ENCODE results near the gene TEX38. TPM values are rescaled to one million over a fixed set of nuclear protein-coding genes. Genes with fewer than 3 reads are reported as not detected.

The TEX38 gene
- total RNA-seq, 1 experiment from 2014 or later: not detected

DNA sequence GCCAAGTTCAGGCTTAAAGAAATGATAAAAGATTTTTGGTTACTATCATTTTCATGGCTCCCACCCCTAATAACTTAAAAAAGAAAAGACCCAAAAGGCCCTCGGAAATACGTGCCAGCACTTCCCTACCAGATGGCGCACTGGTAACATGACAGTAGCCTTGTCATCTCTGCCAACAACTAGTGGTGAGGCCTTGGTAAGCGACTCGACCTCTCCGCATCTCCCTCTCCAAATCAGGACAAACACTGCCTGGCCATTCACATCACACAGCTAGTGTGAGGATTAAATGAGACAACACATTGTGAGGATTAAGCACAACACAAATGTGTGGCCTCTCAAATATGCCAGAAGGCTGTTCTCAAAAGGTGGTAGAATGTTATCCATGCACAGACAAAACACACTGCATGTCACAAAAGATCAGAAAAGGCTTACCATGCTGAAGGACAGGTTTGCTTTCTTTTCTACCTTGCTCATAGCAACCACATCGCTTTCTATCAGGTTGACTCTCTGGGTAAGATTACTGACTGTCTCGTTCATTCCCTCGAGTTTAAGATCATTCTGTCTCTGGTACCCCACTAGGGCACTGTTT lies 16.4 kb downstream of the TEX38 start:
- H3K9me2 ChIP-seq (replicated peaks; ENCODE audit: low read length): no peaks in the 10 kb centered on the region
- H3K27ac ChIP-seq (ENCODE audit: low read length): no peak overlapping the region
- no peak overlapping the region for H2AFZ ChIP-seq (ENCODE audit: low read length)
- no peaks in the 10 kb centered on the region for H4K20me1 ChIP-seq (ENCODE audit: low read length)
- POLR2A ChIA-PET (ENCODE audit: unreplicated experiment): no interaction called here
- intact Hi-C loops (cut with micrococcal nuclease): loop anchor here (5.0 kb wide), 1 partner anchor 39 kb away; no protein-coding TSS in a partner anchor
- H3K79me2 ChIP-seq (ENCODE audit: low read length): no peaks in the 10 kb centered on the region
- H3K9ac ChIP-seq (ENCODE audit: low read length): no peak overlapping the region
- H3K9me3 ChIP-seq (ENCODE audit: low read length): no peaks in the 10 kb centered on the region
- peaks cover 19% of the 10 kb centered on the region for H3K4me1 ChIP-seq (ENCODE audit: insufficient read depth, low read length)
- H3K36me3 ChIP-seq (ENCODE audit: low read depth, low read length): peaks cover 83% of the 10 kb centered on the region
- no peak; the same call in 1 of the 2 replicates for ATAC-seq
- CTCF ChIA-PET: no interaction called here
- peak overlapping the region; percentile 24; the same call in 1 of the 2 replicates for H3K4me2 ChIP-seq (ENCODE audit: low read length)
- TF ChIP-seq EZH2phosphoT487 (IDR thresholded peaks at IDR 0.05; ENCODE audit: borderline replicate concordance, low read length): no peak
- TF ChIP-seq, protein P1, sequence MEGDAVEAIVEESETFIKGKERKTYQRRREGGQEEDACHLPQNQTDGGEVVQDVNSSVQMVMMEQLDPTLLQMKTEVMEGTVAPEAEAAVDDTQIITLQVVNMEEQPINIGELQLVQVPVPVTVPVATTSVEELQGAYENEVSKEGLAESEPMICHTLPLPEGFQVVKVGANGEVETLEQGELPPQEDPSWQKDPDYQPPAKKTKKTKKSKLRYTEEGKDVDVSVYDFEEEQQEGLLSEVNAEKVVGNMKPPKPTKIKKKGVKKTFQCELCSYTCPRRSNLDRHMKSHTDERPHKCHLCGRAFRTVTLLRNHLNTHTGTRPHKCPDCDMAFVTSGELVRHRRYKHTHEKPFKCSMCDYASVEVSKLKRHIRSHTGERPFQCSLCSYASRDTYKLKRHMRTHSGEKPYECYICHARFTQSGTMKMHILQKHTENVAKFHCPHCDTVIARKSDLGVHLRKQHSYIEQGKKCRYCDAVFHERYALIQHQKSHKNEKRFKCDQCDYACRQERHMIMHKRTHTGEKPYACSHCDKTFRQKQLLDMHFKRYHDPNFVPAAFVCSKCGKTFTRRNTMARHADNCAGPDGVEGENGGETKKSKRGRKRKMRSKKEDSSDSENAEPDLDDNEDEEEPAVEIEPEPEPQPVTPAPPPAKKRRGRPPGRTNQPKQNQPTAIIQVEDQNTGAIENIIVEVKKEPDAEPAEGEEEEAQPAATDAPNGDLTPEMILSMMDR (conservative IDR thresholded peaks at IDR 0.05; ENCODE audit: low read depth, low read length): no peak
- no peak for TF ChIP-seq EZH2 (IDR thresholded peaks at IDR 0.05; ENCODE audit: low read length, unreplicated experiment)
- H3F3A ChIP-seq (ENCODE audit: low read length, unreplicated experiment): no peaks in the 10 kb centered on the region
- H3K4me3 ChIP-seq (ENCODE audit: low read length): no peak overlapping the region
- no peaks in the 10 kb centered on the region for H3K27me3 ChIP-seq (ENCODE audit: low read length)
- no TSS peak for BruUV-seq (replicated peaks)
- no peak for DNase-seq

DNA sequence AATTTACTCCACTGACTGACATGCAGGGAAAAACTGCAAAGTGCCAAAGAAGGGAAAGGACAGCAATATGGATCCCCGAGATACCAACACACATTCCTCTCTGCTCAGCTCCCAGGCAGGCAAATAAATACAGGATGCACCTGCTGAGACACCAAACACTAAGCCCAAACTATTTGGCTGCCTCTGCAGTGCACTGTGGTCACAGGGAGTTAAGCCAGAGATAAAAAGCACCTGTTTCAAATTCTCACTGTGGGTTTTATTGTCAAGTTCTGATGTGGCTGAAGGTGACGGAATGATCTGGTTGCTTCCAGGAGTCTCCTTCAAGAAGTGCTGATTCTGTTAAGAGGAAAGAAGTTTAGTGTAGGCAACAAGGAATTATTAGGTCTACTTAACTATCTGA lies 17.7 kb downstream of the TEX38 start:
- POLR2A ChIA-PET (ENCODE audit: unreplicated experiment): no interaction called here
- TF ChIP-seq EZH2phosphoT487 (IDR thresholded peaks at IDR 0.05; ENCODE audit: borderline replicate concordance, low read length): no peak
- TF ChIP-seq, protein P1 (conservative IDR thresholded peaks at IDR 0.05; ENCODE audit: low read depth, low read length): no peak
- TF ChIP-seq EZH2 (IDR thresholded peaks at IDR 0.05; ENCODE audit: low read length, unreplicated experiment): no peak
- Histone ChIP-seq H3K4me1 (ENCODE audit: insufficient read depth, low read length) (peaks cover 19% of the 10 kb centered on the region), H3K9me2 (replicated peaks; ENCODE audit: low read length) (no peaks in the 10 kb centered on the region), H3K27ac (ENCODE audit: low read length) (no peak overlapping the region), H2AFZ (ENCODE audit: low read length) (no peak overlapping the region), H3K27me3 (ENCODE audit: low read length) (no peaks in the 10 kb centered on the region), H3K4me2 (ENCODE audit: low read length) (no peak overlapping the region), H4K20me1 (ENCODE audit: low read length) (no peaks in the 10 kb centered on the region), H3K4me3 (ENCODE audit: low read length) (no peak overlapping the region), H3K9ac (ENCODE audit: low read length) (no peak overlapping the region), H3K79me2 (ENCODE audit: low read length) (no peaks in the 10 kb centered on the region), H3K9me3 (ENCODE audit: low read length) (no peaks in the 10 kb centered on the region), H3F3A (ENCODE audit: low read length, unreplicated experiment) (no peaks in the 10 kb centered on the region), H3K36me3 (ENCODE audit: low read depth, low read length) (peaks cover 75% of the 10 kb centered on the region)
- ATAC-seq (no peak), DNase-seq (no peak)
- intact Hi-C loops (cut with micrococcal nuclease): loop anchor here (5.0 kb wide), 1 partner anchor 38 kb away; no protein-coding TSS in a partner anchor
- CTCF ChIA-PET: no interaction called here
- BruUV-seq (replicated peaks): no TSS peak

DNA sequence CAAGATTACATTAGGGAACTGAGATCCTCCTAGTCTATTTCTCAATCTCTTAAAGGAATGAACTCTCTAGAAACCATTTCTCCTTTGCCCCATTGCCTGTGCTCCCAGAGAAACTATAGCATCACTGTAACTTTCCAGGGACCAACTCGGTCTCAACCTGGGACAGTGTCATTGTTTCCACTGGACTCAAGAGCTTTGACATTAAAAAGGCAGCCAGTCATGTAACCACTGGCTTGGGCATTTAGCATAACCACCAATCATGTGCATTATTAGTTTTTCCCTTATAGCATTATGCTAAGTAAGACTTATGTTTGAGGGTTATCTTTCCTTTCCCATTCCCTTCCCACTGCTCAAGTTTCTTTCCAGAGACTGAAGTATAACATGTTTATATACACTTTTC lies 18.2 kb downstream of the TEX38 start:
- Histone ChIP-seq H3K36me3 (ENCODE audit: low read depth, low read length) (peaks cover 69% of the 10 kb centered on the region), H3F3A (ENCODE audit: low read length, unreplicated experiment) (no peaks in the 10 kb centered on the region), H3K9ac (ENCODE audit: low read length) (no peak overlapping the region), H3K4me1 (ENCODE audit: insufficient read depth, low read length) (peaks cover 19% of the 10 kb centered on the region), H4K20me1 (ENCODE audit: low read length) (no peaks in the 10 kb centered on the region), H3K79me2 (ENCODE audit: low read length) (no peaks in the 10 kb centered on the region), H2AFZ (ENCODE audit: low read length) (no peak overlapping the region), H3K27ac (ENCODE audit: low read length) (no peak overlapping the region), H3K27me3 (ENCODE audit: low read length) (no peaks in the 10 kb centered on the region), H3K4me3 (ENCODE audit: low read length) (no peak overlapping the region), H3K9me2 (replicated peaks; ENCODE audit: low read length) (no peaks in the 10 kb centered on the region), H3K9me3 (ENCODE audit: low read length) (no peaks in the 10 kb centered on the region), H3K4me2 (ENCODE audit: low read length) (no peak overlapping the region)
- intact Hi-C loops (cut with micrococcal nuclease): loop anchor here (5.0 kb wide), 1 partner anchor 37 kb away; no protein-coding TSS in a partner anchor
- POLR2A ChIA-PET (ENCODE audit: unreplicated experiment): no interaction called here
- no TSS peak for BruUV-seq (replicated peaks)
- no peak for DNase-seq
- ATAC-seq: no peak
- CTCF ChIA-PET: no interaction called here
- no peak for TF ChIP-seq EZH2phosphoT487 (IDR thresholded peaks at IDR 0.05; ENCODE audit: borderline replicate concordance, low read length)
- no peak for TF ChIP-seq EZH2 (IDR thresholded peaks at IDR 0.05; ENCODE audit: low read length, unreplicated experiment)
- TF ChIP-seq, protein P1 (conservative IDR thresholded peaks at IDR 0.05; ENCODE audit: low read depth, low read length): no peak
